Kidney glomerular epithelial cell (primary cell): ENCODE results near the gene CROCC.

Source experiments
- DNase-seq: peaks from one replicate; lab custom pipeline; 2025; lab: John Stamatoyannopoulos, UW

CROCC gene

GRCh38 chr1:16968372-16968771, 46.6 kb downstream of the CROCC start:
- DNase-seq = no peak

DNA sequence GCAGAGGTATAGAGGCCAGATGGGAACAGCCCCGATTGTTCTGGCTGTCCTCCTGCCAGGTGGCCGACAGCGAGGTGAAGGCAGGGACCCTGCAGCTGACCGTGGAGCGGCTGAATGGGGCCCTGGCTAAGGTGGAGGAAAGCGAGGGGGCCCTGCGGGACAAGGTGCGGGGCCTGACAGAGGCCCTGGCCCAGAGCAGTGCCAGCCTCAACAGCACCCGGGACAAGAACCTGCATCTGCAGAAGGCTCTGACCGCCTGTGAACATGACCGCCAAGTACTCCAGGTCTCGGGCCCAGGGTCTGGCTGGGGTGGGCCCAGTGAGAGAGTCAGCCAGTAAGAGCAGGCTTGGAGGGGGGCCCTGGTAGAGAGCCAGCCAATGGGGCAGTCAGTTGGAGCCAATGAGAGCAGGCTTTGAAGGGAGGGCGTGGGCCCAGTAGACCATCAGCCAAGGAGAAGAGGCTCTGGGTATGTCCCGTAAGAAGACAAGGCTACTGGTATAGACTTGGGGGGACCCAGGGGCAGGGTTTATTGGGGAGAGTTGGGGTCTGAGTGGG, 47.4 kb downstream of the CROCC start:
- DNase-seq = no peak

- no peak for DNase-seq
These were observed 47.9 kb downstream of the CROCC start for GRCh38 chr1:16969651-16970050.

DNA sequence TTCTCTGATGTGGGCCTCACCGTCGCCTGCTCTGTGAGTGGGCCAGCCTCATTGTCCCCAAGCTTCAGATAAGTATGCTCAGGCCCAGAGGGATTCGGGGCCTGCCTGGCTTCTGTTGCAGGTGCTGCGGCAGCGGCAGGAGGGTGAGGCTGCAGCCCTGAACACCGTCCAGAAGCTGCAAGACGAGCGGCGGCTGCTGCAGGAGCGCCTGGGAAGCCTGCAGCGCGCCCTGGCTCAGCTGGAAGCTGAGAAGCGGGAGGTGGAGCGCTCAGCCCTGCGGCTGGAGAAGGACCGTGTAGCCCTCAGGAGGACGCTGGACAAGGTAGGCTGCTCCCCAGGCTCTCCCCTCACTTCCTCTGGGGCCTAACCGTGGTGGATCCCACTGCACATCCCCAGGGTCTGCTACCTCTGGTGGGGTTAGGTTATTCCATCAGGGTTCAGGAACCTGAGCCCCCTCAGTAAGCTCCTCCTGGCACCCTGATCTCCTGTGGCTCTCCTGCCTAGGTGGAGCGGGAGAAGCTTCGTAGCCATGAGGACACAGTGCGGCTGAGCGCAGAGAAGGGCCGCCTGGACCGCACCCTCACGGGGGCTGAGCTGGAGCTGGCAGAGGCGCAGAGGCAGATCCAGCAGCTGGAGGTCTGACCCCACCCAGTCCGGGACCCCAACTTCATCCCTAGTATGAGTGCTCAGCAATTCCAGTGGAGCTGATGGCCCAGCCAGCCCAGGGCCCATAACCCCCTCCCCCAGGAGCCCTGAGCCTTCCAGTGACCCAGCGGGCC, 48.6 kb downstream of the CROCC start:
- no peak for DNase-seq

GRCh38 chr1:16971341-16972188, 49.8 kb downstream of the CROCC start:
- DNase-seq = no peak

GRCh38 chr1:16972189-16972895, 50.6 kb downstream of the CROCC start:
- DNase-seq = no peak

GRCh38 chr1:16973215-16973614, 51.5 kb downstream of the CROCC start:
- no peak for DNase-seq

DNA sequence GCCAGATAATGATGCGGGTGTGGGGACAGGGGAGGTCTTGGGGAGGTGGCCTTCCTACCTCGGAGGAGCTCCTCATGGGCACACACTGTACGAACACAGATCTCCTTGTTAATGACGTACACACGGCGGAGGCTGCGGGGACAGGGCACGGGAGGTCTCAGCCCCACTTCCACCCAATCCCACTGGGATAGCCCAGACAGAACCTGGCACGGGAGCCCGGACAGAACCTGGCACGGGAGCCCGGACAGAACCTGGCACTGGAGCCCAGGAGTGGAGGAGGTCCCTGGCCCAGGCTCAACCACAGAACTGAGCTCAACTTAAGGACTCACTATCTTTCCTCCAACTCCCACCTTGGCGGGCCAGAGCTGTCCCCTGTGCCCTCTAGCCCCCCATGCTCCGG, 53.5 kb downstream of the CROCC start:
- DNase-seq = no peak

DNA sequence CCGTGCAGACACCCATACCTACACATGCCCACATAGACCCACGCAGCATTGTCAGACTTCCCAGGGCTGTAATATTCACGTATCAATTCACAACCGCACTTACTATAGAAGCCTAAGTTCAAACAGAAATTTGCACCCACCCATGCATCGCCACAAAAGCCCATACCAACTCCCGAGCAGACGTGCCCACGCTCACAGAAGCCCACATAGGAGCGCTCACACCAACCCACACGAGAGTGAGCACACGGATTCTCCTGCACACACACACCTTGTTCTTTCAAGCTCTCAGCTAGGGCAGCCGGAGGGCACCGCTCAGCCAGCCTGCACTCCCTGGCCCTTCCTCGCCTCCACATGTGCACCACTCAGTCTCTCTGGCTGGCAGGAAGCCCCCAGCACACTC, 54.1 kb downstream of the CROCC start:
- no peak for DNase-seq

DNA sequence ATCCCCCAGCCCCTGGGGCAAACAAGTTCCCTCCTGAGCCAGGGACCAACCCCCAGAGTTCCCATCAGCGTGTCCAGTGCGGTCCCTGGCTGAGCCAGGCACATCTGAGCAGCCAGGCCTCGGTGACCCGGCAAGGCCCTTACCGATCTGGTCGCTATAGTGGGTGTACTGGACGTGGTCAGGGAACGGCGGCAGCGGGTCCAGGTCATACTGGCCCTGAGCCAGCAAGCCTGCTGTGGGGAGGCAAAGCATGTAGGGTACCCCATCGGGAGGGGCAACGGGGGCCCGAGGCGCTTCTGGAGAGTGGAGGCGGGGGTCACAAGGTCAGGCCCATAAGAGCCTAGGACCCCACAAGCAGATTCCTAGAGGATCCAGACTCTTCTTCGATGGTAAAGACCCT, 55.2 kb downstream of the CROCC start:
- no peak for DNase-seq

- no peak for DNase-seq
These were observed 55.6 kb downstream of the CROCC start for GRCh38 chr1:16977377-16977776.

- DNase-seq = no peak
These were observed 56.4 kb downstream of the CROCC start for GRCh38 chr1:16978139-16978538.

DNA sequence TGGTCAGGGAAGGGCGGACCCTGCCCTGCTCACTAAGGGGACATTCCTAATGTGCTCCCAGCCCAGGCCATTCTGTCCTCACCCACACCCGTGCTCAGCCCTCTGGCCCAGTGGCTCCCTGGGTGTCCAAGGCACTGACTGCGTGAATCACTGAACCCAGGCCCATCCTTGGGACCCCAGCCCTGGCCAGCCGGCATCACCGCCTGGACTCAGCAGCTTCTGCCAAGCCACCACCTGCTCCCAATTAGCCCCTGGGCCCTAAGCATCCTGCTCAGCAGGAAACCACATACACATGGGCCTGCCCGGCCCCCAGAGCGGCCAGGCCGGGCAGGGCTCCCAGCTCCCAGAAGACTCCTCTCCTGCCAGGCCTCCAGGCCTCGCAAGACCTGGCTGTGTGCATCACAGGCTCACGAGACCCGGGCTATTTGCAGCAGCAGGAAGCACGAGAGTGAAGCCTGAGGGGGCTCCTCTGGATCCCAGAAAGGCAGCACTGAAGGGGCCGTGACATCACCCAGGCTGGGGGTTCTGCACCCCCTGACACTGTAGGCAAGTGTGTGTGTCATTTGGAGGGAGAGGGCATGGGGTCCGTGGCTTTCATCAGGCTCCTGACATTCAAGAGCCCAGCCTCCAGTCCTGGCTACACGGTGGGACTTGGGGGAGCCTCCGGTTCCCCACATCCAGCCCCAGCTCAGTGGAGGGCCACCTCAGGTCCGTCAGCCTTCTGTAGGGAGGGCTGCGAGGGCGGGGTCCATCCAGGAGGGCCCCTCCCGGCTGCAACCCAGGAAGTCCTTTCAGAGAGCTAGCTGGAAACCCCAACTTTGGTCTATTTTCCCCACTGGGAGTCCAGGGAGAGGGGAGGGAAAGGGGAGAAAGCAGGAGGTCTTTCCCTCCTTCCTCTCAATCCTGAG, 57.1 kb downstream of the CROCC start:
- DNase-seq = no peak

DNA sequence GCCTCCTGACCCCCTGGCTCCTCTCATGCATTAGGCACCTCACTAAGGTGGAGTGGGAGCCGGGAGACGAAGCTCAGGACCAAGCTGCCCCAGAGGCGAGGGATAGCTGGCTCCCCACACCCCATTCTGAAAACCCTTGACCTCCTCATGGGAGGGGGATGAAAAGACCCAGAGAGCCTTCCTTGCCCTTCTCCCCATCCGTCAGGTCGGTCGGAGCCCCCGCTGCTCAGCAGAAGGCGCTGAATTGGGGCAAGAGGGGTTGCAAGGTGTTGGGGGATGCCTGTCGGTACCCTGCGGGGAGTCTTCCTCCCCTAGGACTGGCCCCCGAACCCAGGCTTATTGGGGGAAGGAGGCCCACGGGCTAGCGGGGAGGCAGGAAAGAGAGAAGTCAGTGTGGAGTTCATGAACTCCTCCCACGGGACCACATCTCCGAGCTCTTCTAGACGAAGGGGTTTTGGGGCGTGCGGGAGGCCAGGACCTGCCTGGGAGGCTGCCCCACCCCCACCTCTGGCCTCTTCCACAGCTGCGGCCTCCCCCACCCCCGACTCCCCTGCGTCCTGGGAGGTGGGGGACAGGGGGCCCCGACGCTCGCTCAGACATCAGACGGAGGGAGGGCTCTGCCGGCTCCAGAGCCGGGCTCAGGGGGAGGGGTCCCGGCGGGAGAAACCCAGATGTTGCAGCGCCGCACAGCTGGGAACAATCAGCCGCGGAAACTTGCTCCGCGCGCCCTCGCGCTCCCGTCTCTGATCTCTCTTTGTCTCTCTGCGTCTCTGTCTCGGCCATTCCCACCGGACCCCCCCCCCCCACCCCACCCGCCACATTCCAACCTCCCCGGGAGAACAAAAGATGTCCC, 58.0 kb downstream of the CROCC start:
- DNase-seq = no peak

GRCh38 chr1:16980473-16981268, 58.9 kb downstream of the CROCC start, which contains the start of gene MFAP2:
TSS of gene MFAP2 (minus strand) at chr1:16980620. CDS start at chr1:16978273, 2,347 bp downstream.
- no peak for DNase-seq

DNA sequence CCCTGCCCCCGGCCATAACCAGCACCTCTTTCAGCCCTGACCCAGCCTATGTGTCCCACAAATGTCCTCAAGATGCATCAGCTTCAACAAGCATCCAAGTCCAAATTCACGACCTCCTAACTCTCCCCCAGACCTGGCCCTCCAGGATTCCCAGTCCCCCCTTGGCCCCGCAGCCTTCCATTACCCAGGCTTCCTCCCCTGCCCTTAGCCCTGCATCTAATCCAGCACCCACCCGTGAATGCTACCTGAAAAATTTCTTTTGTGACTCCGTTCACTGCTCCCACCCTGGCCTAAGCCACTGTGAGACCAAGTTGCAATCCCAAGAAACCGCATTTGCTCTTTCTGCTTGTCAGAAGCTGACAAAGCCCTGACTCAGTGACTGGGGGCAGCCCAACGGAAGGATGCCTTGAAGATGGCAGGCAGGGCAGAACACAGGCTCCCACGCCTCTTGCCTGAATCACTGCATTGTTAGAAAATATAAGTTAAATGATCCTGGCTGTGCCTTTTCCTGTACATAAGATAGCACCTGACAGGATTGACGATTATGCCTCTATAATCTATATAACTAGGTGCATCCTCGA, 59.6 kb downstream of the CROCC start:
- DNase-seq = no peak

GRCh38 chr1:16982902-16983301, 61.2 kb downstream of the CROCC start:
- DNase-seq = no peak

- no peak for DNase-seq
These were observed 61.9 kb downstream of the CROCC start for GRCh38 chr1:16983649-16984048.

DNA sequence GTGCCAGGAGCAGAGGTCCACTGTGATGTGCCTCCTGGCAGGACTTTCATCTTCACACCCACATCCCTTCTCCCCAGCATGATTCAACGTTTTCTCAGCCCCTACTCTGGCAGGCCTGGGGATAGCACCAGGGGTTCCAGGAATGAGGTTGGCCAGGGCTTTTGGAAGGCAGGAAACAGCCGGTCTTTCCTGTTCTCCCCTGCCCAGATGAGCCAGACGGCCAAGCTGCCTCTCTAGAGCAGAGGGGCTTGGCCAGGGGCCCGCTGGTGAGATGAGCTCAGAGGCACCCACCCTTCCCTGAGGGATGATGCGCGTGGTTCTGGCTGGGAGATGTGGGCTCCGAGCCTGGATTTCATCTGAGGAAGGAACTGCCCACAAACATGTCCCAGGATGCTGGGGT, 63.0 kb downstream of the CROCC start:
- no peak for DNase-seq
